SK-N-SH (cell line): ENCODE data around the gene IQCK.

Source experiments
- EZH2phosphoT487 ChIP-seq: fragments of 200-600 bp; sonication (generic); IDR thresholded peaks from 2 replicates; pipeline ENCODE4 v1.6.1; 2017; ENCODE audit warnings: low read depth, mixed run types, mild to moderate bottlenecking, antibody characterized with exemption, moderate library complexity, borderline replicate concordance
- FOXJ3 ChIP-seq: sonication (generic); formaldehyde crosslinking; IDR thresholded peaks from 2 replicates; pipeline ENCODE4 v1.5.1; 2020; ENCODE audit warnings: mild to moderate bottlenecking, missing genetic modification reagents
- GABPA ChIP-seq: IDR thresholded peaks from 2 replicates; pipeline ENCODE4 v1.4.0; 2012; ENCODE audit warnings: low read depth, mild to moderate bottlenecking
- JUND ChIP-seq: IDR thresholded peaks from 2 replicates; pipeline ENCODE4 v1.4.0; 2012
- MXI1 ChIP-seq: IDR thresholded peaks from 2 replicates; pipeline ENCODE4 v1.6.1; 2012; ENCODE audit warnings: mild to moderate bottlenecking, low read depth, low read length, improper control_type of control experiment
- NRF1 ChIP-seq: IDR thresholded peaks from 2 replicates; pipeline ENCODE4 v1.6.1; 2012; ENCODE audit warnings: low read depth, mild to moderate bottlenecking, low read length
- POLR2AphosphoS5 ChIP-seq: IDR thresholded peaks from 2 replicates; pipeline ENCODE4 v1.6.1; 2012; ENCODE audit warnings: low read depth, low read length
- REST ChIP-seq: IDR thresholded peaks from 2 replicates; pipeline ENCODE4 v1.6.1; 2012; ENCODE audit warnings: mild to moderate bottlenecking, low read depth, low read length, moderate library complexity
- RXRA ChIP-seq: IDR thresholded peaks from 2 replicates; pipeline ENCODE4 v1.4.0; 2012; ENCODE audit warnings: low read depth, mild to moderate bottlenecking, borderline replicate concordance
- SMC3 ChIP-seq: IDR thresholded peaks from 2 replicates; pipeline ENCODE4 v1.6.1; 2012; ENCODE audit warnings: low read depth, low read length, improper control_type of control experiment
- TAF1 ChIP-seq: IDR thresholded peaks from 2 replicates; pipeline ENCODE4 v1.6.1; 2012; ENCODE audit warnings: low read depth, mild to moderate bottlenecking, low read length, moderate library complexity, borderline replicate concordance
- TF ChIP-seq, protein P1 (sequence below): IDR thresholded peaks from 2 replicates; pipeline ENCODE4; 2012
- TF ChIP-seq, protein P2 (sequence below): fragments of 200-600 bp; sonication (generic); IDR thresholded peaks from 2 replicates; pipeline ENCODE4 v1.6.1; 2017; ENCODE audit warnings: antibody characterized with exemption, mild to moderate bottlenecking, moderate library complexity

GRCh38 chr16:19722269-19722952 lies 4.3 kb downstream of the IQCK start:
- TF ChIP-seq, protein P1, sequence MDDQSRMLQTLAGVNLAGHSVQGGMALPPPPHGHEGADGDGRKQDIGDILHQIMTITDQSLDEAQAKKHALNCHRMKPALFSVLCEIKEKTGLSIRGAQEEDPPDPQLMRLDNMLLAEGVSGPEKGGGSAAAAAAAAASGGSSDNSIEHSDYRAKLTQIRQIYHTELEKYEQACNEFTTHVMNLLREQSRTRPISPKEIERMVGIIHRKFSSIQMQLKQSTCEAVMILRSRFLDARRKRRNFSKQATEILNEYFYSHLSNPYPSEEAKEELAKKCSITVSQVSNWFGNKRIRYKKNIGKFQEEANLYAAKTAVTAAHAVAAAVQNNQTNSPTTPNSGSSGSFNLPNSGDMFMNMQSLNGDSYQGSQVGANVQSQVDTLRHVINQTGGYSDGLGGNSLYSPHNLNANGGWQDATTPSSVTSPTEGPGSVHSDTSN: no peak
- TF ChIP-seq POLR2AphosphoS5: no peak
- no peak for TF ChIP-seq RXRA
- TF ChIP-seq TAF1: no peak
- TF ChIP-seq FOXJ3 (CRISPR knock-in tag): no peak
- TF ChIP-seq, protein P2, sequence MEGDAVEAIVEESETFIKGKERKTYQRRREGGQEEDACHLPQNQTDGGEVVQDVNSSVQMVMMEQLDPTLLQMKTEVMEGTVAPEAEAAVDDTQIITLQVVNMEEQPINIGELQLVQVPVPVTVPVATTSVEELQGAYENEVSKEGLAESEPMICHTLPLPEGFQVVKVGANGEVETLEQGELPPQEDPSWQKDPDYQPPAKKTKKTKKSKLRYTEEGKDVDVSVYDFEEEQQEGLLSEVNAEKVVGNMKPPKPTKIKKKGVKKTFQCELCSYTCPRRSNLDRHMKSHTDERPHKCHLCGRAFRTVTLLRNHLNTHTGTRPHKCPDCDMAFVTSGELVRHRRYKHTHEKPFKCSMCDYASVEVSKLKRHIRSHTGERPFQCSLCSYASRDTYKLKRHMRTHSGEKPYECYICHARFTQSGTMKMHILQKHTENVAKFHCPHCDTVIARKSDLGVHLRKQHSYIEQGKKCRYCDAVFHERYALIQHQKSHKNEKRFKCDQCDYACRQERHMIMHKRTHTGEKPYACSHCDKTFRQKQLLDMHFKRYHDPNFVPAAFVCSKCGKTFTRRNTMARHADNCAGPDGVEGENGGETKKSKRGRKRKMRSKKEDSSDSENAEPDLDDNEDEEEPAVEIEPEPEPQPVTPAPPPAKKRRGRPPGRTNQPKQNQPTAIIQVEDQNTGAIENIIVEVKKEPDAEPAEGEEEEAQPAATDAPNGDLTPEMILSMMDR: no peak
- no peak for TF ChIP-seq SMC3
- TF ChIP-seq REST: no peak
- TF ChIP-seq NRF1: no peak
- no peak for TF ChIP-seq GABPA
- no peak for TF ChIP-seq EZH2phosphoT487
- TF ChIP-seq MXI1: no peak
- TF ChIP-seq JUND: no peak
